DND-41 (cell line): Measurements from ENCODE around the gene SOX3.

Experiments used
- EZH2 ChIP-seq: IDR thresholded peaks from 3 replicates; pipeline ENCODE4 v1.6.1; 2012; ENCODE audit warnings: borderline replicate concordance, low read depth, mild to moderate bottlenecking, moderate library complexity, low read length, inconsistent platforms; ENCODE audit not compliant: severe bottlenecking
- TF ChIP-seq, protein P1 (sequence below): IDR thresholded peaks from 2 replicates; pipeline ENCODE4 v1.5.1; 2012; ENCODE audit warnings: borderline replicate concordance, low read length, moderate library complexity, mild to moderate bottlenecking; ENCODE audit not compliant: poor library complexity, severe bottlenecking; ENCODE audit errors: extremely low read depth

DNA sequence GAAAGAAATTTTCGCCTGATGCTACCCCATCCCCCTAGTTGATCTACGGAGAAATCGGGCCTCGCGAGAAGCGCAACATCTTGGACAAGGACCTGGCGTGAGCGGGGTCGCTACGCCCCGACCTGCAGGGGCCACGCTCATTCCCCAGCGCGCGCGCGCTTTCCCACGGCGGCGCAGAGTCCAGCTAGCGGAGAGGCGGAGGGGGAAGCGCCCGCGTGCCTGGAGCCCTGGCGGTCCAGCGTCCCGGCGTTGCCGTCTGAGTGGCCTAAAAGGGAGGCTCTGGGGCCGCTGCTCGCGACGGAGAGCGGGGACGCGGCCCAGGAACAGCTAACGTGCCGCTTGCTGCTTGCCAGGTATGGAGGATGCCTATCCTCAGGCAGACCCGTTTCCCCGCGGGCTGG lies 6.0 kb upstream of the SOX3 start:
- TF ChIP-seq, protein P1, sequence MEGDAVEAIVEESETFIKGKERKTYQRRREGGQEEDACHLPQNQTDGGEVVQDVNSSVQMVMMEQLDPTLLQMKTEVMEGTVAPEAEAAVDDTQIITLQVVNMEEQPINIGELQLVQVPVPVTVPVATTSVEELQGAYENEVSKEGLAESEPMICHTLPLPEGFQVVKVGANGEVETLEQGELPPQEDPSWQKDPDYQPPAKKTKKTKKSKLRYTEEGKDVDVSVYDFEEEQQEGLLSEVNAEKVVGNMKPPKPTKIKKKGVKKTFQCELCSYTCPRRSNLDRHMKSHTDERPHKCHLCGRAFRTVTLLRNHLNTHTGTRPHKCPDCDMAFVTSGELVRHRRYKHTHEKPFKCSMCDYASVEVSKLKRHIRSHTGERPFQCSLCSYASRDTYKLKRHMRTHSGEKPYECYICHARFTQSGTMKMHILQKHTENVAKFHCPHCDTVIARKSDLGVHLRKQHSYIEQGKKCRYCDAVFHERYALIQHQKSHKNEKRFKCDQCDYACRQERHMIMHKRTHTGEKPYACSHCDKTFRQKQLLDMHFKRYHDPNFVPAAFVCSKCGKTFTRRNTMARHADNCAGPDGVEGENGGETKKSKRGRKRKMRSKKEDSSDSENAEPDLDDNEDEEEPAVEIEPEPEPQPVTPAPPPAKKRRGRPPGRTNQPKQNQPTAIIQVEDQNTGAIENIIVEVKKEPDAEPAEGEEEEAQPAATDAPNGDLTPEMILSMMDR, result no peak
- TF ChIP-seq EZH2, result no peak
